ENCODE results near the gene MRPL36.

The MRPL36 gene

DNA sequence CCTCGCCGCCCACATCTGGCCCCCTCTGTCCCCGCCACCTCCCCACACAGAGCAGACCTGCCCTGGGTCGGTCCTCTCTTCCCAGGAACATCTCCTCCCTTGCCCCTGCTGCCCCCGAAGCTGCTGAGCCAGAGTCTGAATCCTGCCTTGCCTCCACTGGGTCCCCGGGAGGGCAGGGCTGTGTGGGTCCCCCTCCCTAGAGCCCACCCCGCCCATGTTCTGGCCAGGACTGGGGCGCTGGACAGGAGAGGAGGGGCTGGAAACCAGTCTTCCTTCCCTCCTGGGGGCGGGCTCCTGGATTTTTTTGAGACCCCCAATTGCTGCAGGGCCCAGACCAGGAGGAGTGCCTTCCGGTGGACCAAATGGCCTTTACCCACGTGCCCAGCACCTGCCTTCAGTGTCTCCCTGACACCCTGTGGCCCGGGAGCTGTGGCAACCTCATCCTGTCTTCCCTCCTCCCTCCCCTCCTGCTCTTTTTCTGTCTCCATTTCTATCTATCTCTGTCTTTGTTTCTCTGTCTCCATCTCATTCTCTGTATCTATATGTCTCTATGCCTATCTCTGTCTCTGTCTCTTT, 12.1 kb downstream of the MRPL36 start:
- Histone ChIP-seq H3K4me1 (ENCODE audit: low read length) (peaks cover 26% of the 10 kb centered on the region), H2AFZ (ENCODE audit: low read depth, low read length) (no peak overlapping the region), H3K79me2 (ENCODE audit: low read length) (no peaks in the 10 kb centered on the region), H3K27ac (ENCODE audit: low read length) (no peak overlapping the region), H3K9me3 (ENCODE audit: insufficient read depth, low read length) (no peaks in the 10 kb centered on the region), H3K4me2 (ENCODE audit: low read length) (no peak overlapping the region), H3K4me3 (ENCODE audit: low read length) (no peak overlapping the region), H3K27me3 (ENCODE audit: low read depth, low read length) (no peaks in the 10 kb centered on the region), H4K20me1 (ENCODE audit: insufficient read depth, low read length) (no peaks in the 10 kb centered on the region), H3K36me3 (replicated peaks; ENCODE audit: low read depth, low read length) (no peaks in the 10 kb centered on the region), H3K9ac (ENCODE audit: low read length) (no peak overlapping the region)
- TF ChIP-seq, protein P1, sequence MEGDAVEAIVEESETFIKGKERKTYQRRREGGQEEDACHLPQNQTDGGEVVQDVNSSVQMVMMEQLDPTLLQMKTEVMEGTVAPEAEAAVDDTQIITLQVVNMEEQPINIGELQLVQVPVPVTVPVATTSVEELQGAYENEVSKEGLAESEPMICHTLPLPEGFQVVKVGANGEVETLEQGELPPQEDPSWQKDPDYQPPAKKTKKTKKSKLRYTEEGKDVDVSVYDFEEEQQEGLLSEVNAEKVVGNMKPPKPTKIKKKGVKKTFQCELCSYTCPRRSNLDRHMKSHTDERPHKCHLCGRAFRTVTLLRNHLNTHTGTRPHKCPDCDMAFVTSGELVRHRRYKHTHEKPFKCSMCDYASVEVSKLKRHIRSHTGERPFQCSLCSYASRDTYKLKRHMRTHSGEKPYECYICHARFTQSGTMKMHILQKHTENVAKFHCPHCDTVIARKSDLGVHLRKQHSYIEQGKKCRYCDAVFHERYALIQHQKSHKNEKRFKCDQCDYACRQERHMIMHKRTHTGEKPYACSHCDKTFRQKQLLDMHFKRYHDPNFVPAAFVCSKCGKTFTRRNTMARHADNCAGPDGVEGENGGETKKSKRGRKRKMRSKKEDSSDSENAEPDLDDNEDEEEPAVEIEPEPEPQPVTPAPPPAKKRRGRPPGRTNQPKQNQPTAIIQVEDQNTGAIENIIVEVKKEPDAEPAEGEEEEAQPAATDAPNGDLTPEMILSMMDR (IDR thresholded peaks at IDR 0.05; ENCODE audit: low read depth, low read length), result no peak
- no peak for TF ChIP-seq EZH2phosphoT487 (IDR thresholded peaks at IDR 0.05; ENCODE audit: low read depth)

DNA sequence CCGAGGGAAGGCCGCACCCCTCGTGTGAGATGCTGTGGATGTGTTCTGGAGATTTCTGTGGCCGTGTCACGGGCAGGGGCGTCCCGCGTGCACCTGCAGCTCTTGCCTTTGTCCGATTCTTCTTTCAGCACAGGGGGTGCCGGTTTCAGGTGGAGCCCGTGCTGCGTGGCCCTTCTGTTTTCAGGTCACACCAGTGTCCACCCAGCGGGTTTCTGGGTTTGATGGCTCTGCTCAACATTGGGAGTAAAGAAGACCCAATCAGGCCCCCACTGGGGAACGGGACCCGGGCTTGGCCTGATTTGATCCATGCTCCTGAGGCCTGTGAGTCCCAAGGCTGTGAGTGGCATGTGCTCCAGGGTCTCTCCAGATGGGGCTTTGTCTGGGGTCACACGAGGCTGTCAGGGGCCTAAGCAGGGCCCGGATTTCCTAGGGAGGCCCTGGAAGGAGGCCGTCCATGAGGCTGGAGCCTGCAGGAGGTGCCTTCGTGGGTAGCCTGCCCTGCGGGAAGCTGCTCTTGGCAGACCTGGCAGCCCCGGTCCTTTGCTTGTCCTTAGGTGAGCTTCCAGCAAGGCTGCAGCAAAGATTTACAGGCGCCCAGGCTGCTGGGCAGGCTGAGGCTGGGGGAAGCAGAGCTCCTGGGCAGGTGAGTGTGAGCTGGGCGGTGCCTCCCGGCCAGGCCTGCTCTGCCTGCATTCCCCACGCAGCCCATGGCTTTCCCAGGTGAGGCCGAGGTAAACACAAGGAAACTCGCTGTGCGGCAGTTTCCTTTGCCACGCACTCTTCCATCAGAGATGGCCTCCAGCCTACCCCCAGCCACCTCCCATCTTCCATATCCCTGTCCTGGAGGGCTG, 12.8 kb downstream of the MRPL36 start:
- no peaks in the 10 kb centered on the region for H3K36me3 ChIP-seq (replicated peaks; ENCODE audit: low read depth, low read length)
- H2AFZ ChIP-seq (ENCODE audit: low read depth, low read length), result no peak overlapping the region
- H3K27ac ChIP-seq (ENCODE audit: low read length), result no peak overlapping the region
- no peak overlapping the region for H3K9ac ChIP-seq (ENCODE audit: low read length)
- TF ChIP-seq EZH2phosphoT487 (IDR thresholded peaks at IDR 0.05; ENCODE audit: low read depth), result no peak
- TF ChIP-seq, protein P1 (IDR thresholded peaks at IDR 0.05; ENCODE audit: low read depth, low read length), result no peak
- no peaks in the 10 kb centered on the region for H4K20me1 ChIP-seq (ENCODE audit: insufficient read depth, low read length)
- H3K4me3 ChIP-seq (ENCODE audit: low read length), result no peak overlapping the region
- no peaks in the 10 kb centered on the region for H3K9me3 ChIP-seq (ENCODE audit: insufficient read depth, low read length)
- H3K4me2 ChIP-seq (ENCODE audit: low read length), result no peak overlapping the region
- no peaks in the 10 kb centered on the region for H3K79me2 ChIP-seq (ENCODE audit: low read length)
- no peaks in the 10 kb centered on the region for H3K27me3 ChIP-seq (ENCODE audit: low read depth, low read length)
- peaks cover 22% of the 10 kb centered on the region for H3K4me1 ChIP-seq (ENCODE audit: low read length)

DNA sequence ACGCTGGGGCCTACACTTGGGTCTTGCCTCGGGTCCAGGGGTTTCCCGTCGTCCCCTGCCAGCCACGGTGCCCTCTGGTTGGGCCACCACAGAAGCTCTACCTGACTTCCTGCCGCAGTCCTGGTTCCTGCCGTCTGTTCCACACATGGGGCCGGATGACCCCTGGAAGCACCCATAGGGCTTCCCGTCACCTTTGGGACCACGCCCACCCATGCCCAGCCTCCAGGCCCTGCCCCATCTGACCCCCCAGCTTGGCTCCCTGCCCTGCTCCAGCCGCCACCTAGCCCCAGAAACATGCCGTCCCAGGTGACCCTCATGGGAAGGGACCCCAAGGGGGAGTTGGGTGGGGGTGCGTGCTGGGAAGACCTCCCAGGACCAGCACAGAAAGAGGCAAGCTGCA, 13.7 kb downstream of the MRPL36 start:
- Histone ChIP-seq H3K27me3 (ENCODE audit: low read depth, low read length) (no peaks in the 10 kb centered on the region), H3K79me2 (ENCODE audit: low read length) (no peaks in the 10 kb centered on the region), H3K4me3 (ENCODE audit: low read length) (no peak overlapping the region), H3K9me3 (ENCODE audit: insufficient read depth, low read length) (no peaks in the 10 kb centered on the region), H4K20me1 (ENCODE audit: insufficient read depth, low read length) (no peaks in the 10 kb centered on the region), H3K36me3 (replicated peaks; ENCODE audit: low read depth, low read length) (no peaks in the 10 kb centered on the region), H3K4me2 (ENCODE audit: low read length) (no peak overlapping the region), H3K4me1 (ENCODE audit: low read length) (peaks cover 22% of the 10 kb centered on the region), H3K27ac (ENCODE audit: low read length) (no peak overlapping the region), H3K9ac (ENCODE audit: low read length) (no peak overlapping the region), H2AFZ (ENCODE audit: low read depth, low read length) (no peak overlapping the region)
- TF ChIP-seq EZH2phosphoT487 (IDR thresholded peaks at IDR 0.05; ENCODE audit: low read depth), result no peak
- TF ChIP-seq, protein P1 (IDR thresholded peaks at IDR 0.05; ENCODE audit: low read depth, low read length), result no peak

DNA sequence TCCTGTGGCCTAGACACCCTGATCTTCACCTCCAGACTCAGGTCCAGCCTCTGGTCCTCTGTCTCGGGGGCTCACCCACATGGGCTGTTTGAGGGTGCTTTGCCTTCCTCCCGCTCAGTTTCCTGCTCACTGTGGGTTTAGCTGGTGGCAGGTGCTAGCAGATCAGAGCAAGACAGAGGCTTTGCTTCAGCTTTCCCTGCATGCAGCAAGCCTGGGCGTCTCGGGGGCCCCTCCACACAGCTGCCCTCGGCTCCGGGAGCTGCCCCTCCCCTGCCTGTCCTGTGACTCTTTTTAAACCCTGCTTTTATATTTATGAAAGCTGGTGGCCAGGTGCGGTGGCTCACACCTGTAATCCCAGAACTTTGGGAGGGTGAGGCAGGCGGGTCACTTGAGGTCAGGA, 14.6 kb downstream of the MRPL36 start:
- Histone ChIP-seq H3K36me3 (replicated peaks; ENCODE audit: low read depth, low read length) (no peaks in the 10 kb centered on the region), H3K79me2 (ENCODE audit: low read length) (no peaks in the 10 kb centered on the region), H2AFZ (ENCODE audit: low read depth, low read length) (no peak overlapping the region), H3K4me1 (ENCODE audit: low read length) (peaks cover 15% of the 10 kb centered on the region), H3K9ac (ENCODE audit: low read length) (no peak overlapping the region), H4K20me1 (ENCODE audit: insufficient read depth, low read length) (no peaks in the 10 kb centered on the region), H3K4me2 (ENCODE audit: low read length) (no peak overlapping the region), H3K27ac (ENCODE audit: low read length) (no peak overlapping the region), H3K9me3 (ENCODE audit: insufficient read depth, low read length) (no peaks in the 10 kb centered on the region), H3K4me3 (ENCODE audit: low read length) (no peak overlapping the region), H3K27me3 (ENCODE audit: low read depth, low read length) (no peaks in the 10 kb centered on the region)
- TF ChIP-seq EZH2phosphoT487 (IDR thresholded peaks at IDR 0.05; ENCODE audit: low read depth), result no peak
- TF ChIP-seq, protein P1 (IDR thresholded peaks at IDR 0.05; ENCODE audit: low read depth, low read length), result no peak

All from OCI-LY3 (cell line).